ENCODE results near the gene DAP.
A peak's percentile ranks its signal among the peaks of the same experiment; 100 is the strongest.

The DAP gene

DNA sequence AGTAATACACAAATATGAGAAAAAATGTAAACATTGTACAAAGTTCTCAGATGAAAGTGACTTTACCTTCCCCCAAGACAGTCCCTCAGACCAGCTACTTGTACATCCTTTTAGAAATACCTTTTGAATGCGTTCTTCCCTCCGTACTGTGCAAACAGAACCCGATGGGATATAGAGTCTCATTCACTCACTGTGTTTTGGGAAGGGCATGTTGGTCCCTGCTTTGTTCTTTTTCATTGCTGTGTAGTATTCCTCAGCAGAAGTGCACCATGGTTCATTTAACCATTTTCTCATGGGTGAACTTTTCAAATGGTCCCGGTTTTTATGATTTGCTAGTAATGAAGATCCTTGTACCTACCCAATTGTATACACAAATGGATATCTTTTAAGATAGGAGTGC is 102.8 kb downstream of the DAP start:
- H3K4me3 ChIP-seq (ENCODE audit: low read depth, low read length) = no peak overlapping the region
- no peak for TF ChIP-seq CTCF (IDR thresholded peaks at IDR 0.05; ENCODE audit: low read depth, low read length, missing control alignments)
- in situ Hi-C loops (cut with HindIII; ENCODE audit: low sequenced_read_pairs) = no loop called here
- no peak for DNase-seq (ENCODE audit: low read depth)

DNA sequence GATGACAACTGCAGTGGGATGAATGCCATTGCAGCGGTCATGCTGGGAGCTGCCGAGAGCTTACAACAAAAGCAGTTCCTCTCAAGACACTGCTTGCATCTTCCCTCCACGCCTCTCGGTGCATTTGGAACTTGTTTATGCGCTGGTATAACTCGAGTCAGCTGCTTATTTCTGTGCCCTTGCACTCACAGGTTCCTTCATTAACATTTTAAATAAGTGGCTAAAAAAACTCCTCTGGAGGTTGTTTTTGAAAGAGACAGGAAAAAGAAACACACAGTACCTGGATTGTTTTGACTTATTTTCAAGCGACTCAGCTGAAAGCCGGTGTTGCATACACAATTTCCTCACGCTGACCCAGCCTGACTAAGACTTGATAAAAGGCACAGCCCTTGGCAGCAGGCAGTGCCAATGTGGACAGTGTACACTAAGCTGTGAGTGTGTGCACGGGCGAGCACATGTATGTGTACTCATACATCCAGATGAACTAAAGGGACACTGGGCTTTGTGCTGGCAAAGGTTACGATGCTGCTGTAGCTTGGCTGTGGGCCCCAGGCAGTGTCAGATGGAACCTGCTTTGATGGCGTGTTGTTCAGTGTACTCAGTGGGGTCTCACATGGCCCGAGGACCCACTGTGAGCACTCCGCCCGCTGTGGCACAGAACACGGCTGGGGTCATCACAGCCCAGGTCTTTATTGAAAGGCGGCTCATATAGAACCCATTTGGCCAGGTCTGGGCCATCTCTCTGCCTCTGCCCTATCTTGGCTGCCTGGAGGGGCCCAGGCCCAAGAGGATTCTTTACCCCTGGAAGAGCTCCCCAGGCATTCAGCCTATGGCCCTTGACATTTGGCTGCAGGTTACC is 104.8 kb downstream of the DAP start:
- no peak overlapping the region for H3K4me3 ChIP-seq (ENCODE audit: low read depth, low read length)
- TF ChIP-seq CTCF (IDR thresholded peaks at IDR 0.05; ENCODE audit: low read depth, low read length, missing control alignments) = no peak
- in situ Hi-C loops (cut with HindIII; ENCODE audit: low sequenced_read_pairs) = no loop called here
- DNase-seq (ENCODE audit: low read depth) = no peak

DNA sequence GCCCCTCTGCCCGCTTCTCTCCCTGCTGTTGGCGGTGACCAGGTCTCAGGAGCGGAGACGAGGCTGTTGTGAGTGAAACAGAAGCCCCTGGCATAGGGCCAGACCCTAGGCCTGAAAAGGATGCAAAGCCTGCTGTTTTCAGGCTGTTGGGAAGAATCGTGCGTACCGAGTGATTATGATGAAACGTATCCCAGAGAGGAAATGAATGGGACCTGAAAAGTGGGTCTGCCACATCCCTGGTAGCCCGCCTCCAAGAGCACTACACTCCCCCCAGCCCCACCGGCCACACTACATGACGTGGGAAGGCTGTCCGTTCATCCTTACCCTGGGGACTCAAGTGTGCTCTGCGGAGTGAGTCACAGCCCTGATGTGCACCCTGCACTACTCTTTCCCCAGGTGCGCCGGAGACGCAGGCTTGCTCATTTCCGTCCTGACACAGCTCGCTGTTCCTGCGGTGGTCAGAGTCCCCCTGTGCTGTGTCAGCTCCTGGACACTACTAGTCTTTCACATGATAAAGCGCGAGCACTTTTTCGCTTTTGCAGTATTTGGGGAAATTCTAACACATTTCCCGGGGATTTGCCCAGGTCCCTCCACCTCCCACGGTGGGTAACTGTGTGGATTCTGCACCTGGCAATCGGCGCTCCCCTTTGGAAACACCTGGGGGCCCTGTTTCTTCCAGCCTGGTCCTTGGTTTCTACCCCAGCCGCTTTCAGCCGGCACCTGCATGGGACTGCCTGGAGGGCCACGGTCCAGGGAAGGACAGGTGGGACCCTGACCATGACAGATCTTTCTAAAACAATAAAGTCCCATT is 105.7 kb downstream of the DAP start:
- in situ Hi-C loops (cut with HindIII; ENCODE audit: low sequenced_read_pairs) = no loop called here
- no peak for DNase-seq (ENCODE audit: low read depth)
- no peak for TF ChIP-seq CTCF (IDR thresholded peaks at IDR 0.05; ENCODE audit: low read depth, low read length, missing control alignments)
- no peak overlapping the region for H3K4me3 ChIP-seq (ENCODE audit: low read depth, low read length)

- TF ChIP-seq CTCF (IDR thresholded peaks at IDR 0.05; ENCODE audit: low read depth, low read length, missing control alignments) = no peak
- DNase-seq (ENCODE audit: low read depth) = no peak
- in situ Hi-C loops (cut with HindIII; ENCODE audit: low sequenced_read_pairs) = no loop called here
- H3K4me3 ChIP-seq (ENCODE audit: low read depth, low read length) = no peak overlapping the region
Measured at GRCh38 chr5:10654566-10654965, 106.5 kb downstream of the DAP start.

DNA sequence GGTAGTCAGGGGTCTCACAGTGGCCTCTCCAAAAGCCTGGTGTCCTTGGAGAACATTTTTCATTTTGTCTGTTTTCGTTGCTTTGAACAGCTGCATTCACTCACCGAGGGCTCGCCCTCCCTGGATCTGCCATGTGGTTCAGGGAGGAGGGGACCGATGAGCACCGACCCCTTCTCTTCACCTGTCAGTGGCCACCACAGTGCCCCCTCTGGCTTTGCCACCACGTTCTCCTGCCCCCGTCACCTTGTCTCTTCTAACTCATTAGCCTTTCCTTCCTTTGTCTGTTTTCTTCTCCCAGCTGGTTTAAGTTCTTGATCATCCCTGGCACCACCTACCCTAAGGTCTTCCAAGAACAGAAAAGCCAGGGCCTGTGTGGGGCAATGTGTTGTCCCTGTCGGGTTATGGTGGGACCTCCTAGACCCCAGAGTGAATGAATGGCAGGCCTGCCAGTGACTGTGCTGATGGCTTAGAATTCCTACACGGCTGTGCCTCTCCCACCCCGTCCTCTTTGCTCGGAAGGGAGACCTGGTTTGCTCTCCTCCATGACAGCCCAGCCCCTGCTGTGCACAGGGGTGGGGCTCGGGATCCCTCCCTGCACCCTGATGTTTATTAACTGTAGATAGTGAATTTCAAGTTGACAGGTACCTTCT is 107.2 kb downstream of the DAP start:
- TF ChIP-seq CTCF (IDR thresholded peaks at IDR 0.05; ENCODE audit: low read depth, low read length, missing control alignments) = no peak
- no peak overlapping the region for H3K4me3 ChIP-seq (ENCODE audit: low read depth, low read length)
- in situ Hi-C loops (cut with HindIII; ENCODE audit: low sequenced_read_pairs) = no loop called here
- no peak for DNase-seq (ENCODE audit: low read depth)

DNA sequence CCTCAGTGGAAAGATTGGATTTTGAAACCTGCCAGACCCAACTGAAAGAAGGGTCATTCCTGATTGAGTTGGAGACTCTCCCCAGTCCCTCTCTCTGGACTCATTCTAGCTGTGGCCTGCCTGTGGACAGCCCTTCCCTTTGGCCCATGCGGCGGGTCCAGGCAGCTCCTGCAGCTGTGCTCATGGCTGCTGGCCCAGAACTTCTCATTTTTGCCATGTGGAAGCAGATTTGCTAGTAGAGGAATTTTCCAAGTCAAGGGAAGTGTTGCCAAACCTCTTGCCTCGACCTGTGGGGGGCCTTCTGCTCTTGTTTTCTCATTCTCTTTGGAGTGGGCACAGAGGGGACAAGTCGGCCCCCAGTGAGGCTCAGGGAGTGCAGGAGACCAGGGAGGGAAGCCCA is 108.0 kb downstream of the DAP start:
- no peak for TF ChIP-seq CTCF (IDR thresholded peaks at IDR 0.05; ENCODE audit: low read depth, low read length, missing control alignments)
- DNase-seq (ENCODE audit: low read depth) = peak; percentile 76
- no peak overlapping the region for H3K4me3 ChIP-seq (ENCODE audit: low read depth, low read length)
- in situ Hi-C loops (cut with HindIII; ENCODE audit: low sequenced_read_pairs) = no loop called here
